Measurements from ENCODE around the gene GADL1.

The GADL1 gene

DNA sequence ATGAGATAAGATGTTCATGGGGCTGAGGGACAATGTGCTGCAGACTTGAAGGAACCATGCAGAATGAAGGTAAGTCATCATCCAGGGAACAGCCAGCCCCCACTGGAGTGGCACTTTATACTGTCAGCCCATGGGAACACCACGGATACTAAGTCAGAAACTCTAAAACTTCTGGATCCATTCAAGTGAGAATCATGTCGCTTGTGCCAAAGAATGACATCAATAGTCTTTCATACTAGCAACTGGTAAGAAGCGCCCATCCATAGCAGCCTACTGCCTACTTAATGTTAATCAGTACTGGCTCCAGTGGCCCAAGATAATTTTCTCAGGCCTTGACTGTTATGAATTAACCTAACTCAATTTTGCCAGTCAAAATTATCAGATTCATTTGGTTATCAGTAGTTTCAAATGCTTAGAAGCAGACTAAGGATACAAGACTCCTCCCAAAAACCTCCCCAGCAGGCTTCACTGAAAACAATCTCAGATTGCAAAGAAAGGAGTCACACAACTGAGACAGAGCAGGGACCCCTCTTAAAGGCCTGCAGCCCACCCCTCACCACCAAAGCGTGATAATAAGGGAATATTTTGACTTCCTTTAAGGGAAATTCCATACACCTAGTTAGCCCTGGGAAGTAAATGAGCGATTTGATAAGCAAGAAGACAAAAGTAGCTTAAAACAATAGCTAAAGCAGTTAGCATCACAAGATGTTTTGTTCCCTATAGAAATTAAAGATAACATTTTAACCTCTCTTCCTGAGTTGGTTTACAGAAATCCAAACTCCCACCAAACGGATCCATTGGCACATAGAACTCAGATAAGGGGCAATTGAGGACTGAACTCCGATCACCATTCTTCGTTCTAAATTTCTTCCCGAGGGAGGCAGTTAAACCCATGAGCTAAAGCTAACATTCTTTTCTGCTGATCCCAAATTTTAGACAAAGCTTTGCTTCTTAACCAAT is 189.2 kb downstream of the GADL1 start:
- Histone ChIP-seq H3K4me1 (ENCODE audit: control insufficient read depth, insufficient read depth, low read length) (no peaks in the 10 kb centered on the region), H3K9ac (ENCODE audit: low read length in 2 of 2) (no peak overlapping the region), H3K27me3 (ENCODE audit: control insufficient read depth in 1 of 2, insufficient read depth in 2 of 2, low read length in 2 of 2) (no peaks in the 10 kb centered on the region), H3K4me3 (ENCODE audit: low read length in 2 of 2) (no peak overlapping the region), H3K9me3 (ENCODE audit: control insufficient read depth in 2 of 2, low read length in 2 of 2) (no peaks in the 10 kb centered on the region), H3K36me3 (ENCODE audit: control insufficient read depth in 2 of 2, insufficient read depth in 2 of 2, low read length in 2 of 2) (no peaks in the 10 kb centered on the region), H3K27ac (ENCODE audit: low read length) (no peak overlapping the region)

DNA sequence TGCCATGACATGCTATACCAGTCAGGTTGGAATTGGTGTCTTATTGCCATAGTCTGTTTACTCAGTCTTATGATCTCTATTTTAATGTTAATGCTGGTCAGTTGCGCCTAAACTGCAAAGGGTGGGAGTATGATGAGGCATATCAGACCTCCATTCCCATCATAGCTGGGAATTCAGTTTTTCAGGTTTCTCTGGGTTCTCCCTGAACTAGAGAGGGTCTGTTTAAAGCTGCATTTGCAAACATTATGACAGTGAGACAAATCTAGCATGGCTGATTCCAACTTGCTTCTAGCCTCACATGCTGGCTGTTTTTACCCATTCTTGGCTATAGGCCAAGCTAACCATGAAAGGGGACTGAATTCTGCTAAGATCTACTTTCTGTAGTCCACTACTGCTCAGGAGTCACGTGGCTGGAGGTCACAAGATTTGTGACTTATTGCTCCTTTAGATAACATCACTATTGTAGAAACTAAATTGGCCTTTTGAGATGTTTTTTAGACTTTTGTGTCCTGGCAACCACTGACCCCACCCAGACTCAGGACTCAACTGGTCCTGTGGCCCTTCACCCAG is 191.5 kb downstream of the GADL1 start:
- H3K4me1 ChIP-seq (ENCODE audit: control insufficient read depth, insufficient read depth, low read length) = no peaks in the 10 kb centered on the region
- H3K9me3 ChIP-seq (ENCODE audit: control insufficient read depth in 2 of 2, low read length in 2 of 2) = no peaks in the 10 kb centered on the region
- no peak overlapping the region for H3K4me3 ChIP-seq (ENCODE audit: low read length in 2 of 2)
- no peaks in the 10 kb centered on the region for H3K27me3 ChIP-seq (ENCODE audit: control insufficient read depth in 1 of 2, insufficient read depth in 2 of 2, low read length in 2 of 2)
- H3K36me3 ChIP-seq (ENCODE audit: control insufficient read depth in 2 of 2, insufficient read depth in 2 of 2, low read length in 2 of 2) = no peaks in the 10 kb centered on the region
- H3K9ac ChIP-seq (ENCODE audit: low read length in 2 of 2) = no peak overlapping the region
- H3K27ac ChIP-seq (ENCODE audit: low read length) = no peak overlapping the region

DNA sequence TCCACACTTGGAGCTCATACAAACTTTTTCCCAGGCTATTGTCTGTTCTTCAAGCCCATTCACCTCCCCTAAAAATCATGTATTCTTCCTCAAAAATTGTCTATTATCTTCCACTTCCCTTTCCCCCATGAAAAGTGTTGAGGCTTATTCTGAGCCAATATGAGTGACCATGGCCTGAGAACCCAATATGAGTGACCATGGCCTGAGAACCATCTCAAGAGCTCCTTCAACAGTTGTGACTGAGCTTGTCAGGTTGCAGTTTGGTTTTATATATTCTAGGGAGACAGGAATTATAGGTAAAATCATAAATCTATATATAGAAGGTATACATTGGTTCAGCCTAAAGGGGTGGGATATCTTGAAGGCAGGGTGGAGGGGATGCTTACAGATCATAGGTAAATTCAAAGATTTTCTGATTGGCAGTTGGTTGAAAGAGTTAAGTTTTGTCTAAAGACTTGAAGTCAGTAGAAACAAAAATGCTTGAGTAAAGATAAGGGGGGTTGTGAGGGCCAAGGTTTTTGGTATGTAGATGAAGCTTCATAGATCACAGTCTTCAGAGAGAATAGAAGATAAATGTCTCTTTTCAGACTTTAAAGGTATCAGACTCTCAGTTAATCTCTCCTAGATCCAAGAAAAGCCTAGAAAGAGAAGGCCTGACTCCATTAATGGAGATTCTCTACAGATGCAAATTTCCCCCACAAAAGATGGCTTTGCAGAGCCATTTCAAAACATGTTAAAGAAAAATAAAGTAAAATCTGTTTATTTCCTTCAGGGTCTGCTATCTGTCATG is 192.2 kb downstream of the GADL1 start:
- Histone ChIP-seq H3K9ac (ENCODE audit: low read length in 2 of 2) (no peak overlapping the region), H3K27ac (ENCODE audit: low read length) (no peak overlapping the region), H3K36me3 (ENCODE audit: control insufficient read depth in 2 of 2, insufficient read depth in 2 of 2, low read length in 2 of 2) (no peaks in the 10 kb centered on the region), H3K4me3 (ENCODE audit: low read length in 2 of 2) (no peak overlapping the region), H3K9me3 (ENCODE audit: control insufficient read depth in 2 of 2, low read length in 2 of 2) (no peaks in the 10 kb centered on the region), H3K4me1 (ENCODE audit: control insufficient read depth, insufficient read depth, low read length) (no peaks in the 10 kb centered on the region), H3K27me3 (ENCODE audit: control insufficient read depth in 1 of 2, insufficient read depth in 2 of 2, low read length in 2 of 2) (no peaks in the 10 kb centered on the region)

DNA sequence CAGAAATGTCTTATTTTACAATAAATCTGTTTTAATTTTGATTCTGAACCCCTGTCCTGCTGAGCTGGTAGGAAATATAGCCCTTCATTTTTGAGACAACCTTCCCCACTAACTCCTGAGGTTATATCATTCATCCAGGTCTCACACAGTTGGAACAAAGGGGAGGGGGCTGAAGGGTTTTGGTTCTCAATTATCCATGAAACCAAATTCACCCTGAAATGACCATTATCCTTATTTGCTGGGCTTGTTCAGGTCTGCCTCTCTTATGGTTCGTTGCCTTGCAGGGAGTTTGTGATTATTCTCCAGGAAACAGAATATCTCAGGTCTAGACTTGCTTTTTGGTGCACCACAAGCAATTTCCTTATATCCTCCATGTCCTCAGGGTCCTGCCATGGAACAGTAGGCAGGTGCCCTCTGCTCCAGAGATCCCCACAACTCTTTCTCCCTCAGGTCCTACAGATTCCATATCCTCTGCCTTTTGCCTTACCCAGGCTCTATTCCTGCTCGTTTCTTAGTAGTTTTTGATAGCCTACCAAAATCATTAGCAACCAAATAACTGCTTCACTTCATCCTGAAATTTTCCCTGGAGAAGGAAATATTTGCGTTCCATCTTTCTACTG is 193.6 kb downstream of the GADL1 start:
- Histone ChIP-seq H3K4me1 (ENCODE audit: control insufficient read depth, insufficient read depth, low read length) (peaks cover 10% of the 10 kb centered on the region), H3K9ac (ENCODE audit: low read length in 2 of 2) (no peak overlapping the region), H3K4me3 (ENCODE audit: low read length in 2 of 2) (no peak overlapping the region), H3K27me3 (ENCODE audit: control insufficient read depth in 1 of 2, insufficient read depth in 2 of 2, low read length in 2 of 2) (no peaks in the 10 kb centered on the region), H3K27ac (ENCODE audit: low read length) (no peak overlapping the region), H3K36me3 (ENCODE audit: control insufficient read depth in 2 of 2, insufficient read depth in 2 of 2, low read length in 2 of 2) (no peaks in the 10 kb centered on the region), H3K9me3 (ENCODE audit: control insufficient read depth in 2 of 2, low read length in 2 of 2) (no peaks in the 10 kb centered on the region)

DNA sequence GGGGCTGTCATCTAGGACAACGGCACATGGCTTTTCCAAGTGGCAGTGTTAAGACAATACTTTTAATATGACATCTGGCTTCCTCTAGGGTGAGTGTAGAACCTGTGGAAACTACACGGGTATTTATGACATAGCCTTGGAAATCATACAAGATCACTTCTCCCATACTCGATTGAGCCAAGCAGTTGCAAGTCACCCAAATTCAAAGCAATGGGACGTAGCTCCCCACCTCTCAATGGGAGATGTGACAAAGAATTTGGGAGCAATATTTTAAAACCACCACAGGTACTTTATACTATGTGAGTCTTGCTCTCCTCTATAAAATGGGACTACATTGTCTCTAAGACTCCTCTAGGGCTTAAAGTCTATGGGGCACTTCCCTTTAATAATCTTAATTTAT is 194.5 kb downstream of the GADL1 start:
- Histone ChIP-seq H3K9ac (ENCODE audit: low read length in 2 of 2) (no peak overlapping the region), H3K9me3 (ENCODE audit: control insufficient read depth in 2 of 2, low read length in 2 of 2) (no peaks in the 10 kb centered on the region), H3K27ac (ENCODE audit: low read length) (no peak overlapping the region), H3K4me1 (ENCODE audit: control insufficient read depth, insufficient read depth, low read length) (peaks cover 10% of the 10 kb centered on the region), H3K4me3 (ENCODE audit: low read length in 2 of 2) (no peak overlapping the region), H3K36me3 (ENCODE audit: control insufficient read depth in 2 of 2, insufficient read depth in 2 of 2, low read length in 2 of 2) (peaks cover 0 to under 1% of the 10 kb centered on the region in 2 donors), H3K27me3 (ENCODE audit: control insufficient read depth in 1 of 2, insufficient read depth in 2 of 2, low read length in 2 of 2) (no peaks in the 10 kb centered on the region)

DNA sequence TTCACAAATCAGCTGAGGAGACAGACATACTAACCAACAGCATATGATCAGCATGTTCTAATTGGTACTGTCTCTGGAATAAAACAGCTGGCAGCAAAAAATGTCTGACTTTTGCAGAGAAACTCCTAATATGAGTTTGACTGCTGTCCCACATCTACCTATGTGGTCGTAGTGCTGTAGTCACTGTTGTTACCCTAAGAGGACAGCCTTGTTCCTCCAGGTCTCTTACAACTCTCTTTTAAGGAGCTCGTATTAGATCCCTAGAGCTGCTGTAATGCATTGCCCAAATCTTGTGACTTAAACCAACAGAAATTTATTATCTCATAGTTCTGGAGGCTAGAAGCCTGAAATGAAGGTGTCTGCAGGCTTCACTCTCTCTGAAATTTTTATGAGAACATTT is 195.9 kb downstream of the GADL1 start:
- Histone ChIP-seq H3K4me1 (ENCODE audit: control insufficient read depth, insufficient read depth, low read length) (peaks cover 10% of the 10 kb centered on the region), H3K9me3 (ENCODE audit: control insufficient read depth in 2 of 2, low read length in 2 of 2) (no peaks in the 10 kb centered on the region), H3K9ac (ENCODE audit: low read length in 2 of 2) (no peak overlapping the region), H3K4me3 (ENCODE audit: low read length in 2 of 2) (no peak overlapping the region), H3K27ac (ENCODE audit: low read length) (no peak overlapping the region), H3K36me3 (ENCODE audit: control insufficient read depth in 2 of 2, insufficient read depth in 2 of 2, low read length in 2 of 2) (peaks cover 4 to 5% of the 10 kb centered on the region in 2 donors), H3K27me3 (ENCODE audit: control insufficient read depth in 1 of 2, insufficient read depth in 2 of 2, low read length in 2 of 2) (no peaks in the 10 kb centered on the region)

DNA sequence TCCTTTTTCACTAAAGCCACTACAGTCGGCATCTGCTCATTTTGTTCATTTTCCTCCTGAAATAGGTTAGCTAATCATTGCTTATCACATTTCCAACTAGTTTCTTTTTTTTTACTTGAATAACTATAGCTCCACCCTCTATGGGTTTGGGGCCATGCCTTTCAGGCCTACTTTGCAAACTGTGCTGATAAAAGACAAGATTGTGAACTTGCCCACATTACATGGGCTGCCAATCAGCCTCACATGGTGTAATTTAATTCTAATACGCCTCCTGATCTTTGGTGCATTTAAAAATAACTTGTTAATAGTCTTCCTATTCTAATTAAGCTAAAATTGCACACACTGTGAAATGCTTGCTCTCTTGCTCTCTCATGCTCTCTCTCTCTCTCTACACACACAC is 197.6 kb downstream of the GADL1 start:
- Histone ChIP-seq H3K4me1 (ENCODE audit: control insufficient read depth, insufficient read depth, low read length) (peaks cover 10% of the 10 kb centered on the region), H3K9ac (ENCODE audit: low read length in 2 of 2) (no peak overlapping the region), H3K4me3 (ENCODE audit: low read length in 2 of 2) (no peak overlapping the region), H3K27me3 (ENCODE audit: control insufficient read depth in 1 of 2, insufficient read depth in 2 of 2, low read length in 2 of 2) (no peaks in the 10 kb centered on the region), H3K36me3 (ENCODE audit: control insufficient read depth in 2 of 2, insufficient read depth in 2 of 2, low read length in 2 of 2) (peaks cover 4 to 11% of the 10 kb centered on the region in 2 donors), H3K9me3 (ENCODE audit: control insufficient read depth in 2 of 2, low read length in 2 of 2) (no peaks in the 10 kb centered on the region), H3K27ac (ENCODE audit: low read length) (peak overlapping the region; percentile 3)

DNA sequence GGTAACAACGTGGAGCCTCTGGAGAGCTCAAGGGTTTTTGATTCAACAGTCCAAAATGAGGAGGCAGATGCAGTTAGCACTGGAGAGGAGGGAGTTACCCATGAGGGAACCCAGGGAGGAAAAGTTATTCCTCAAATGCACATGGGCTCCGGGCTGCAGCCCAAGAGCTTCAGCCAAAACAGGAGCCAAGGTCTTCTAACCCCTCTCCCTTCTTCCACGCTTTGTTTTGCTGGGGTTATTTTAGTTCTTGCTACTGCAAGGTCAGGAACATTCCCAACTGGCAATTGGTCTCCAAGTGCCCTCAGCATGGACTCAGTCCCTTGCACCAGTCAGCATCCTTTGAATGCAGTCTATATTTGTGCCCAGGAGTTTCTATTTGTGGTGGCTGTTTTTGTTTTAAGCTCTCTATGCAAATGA is 198.1 kb downstream of the GADL1 start:
- Histone ChIP-seq H3K36me3 (ENCODE audit: control insufficient read depth in 2 of 2, insufficient read depth in 2 of 2, low read length in 2 of 2) (peaks cover 4 to 11% of the 10 kb centered on the region in 2 donors), H3K4me1 (ENCODE audit: control insufficient read depth, insufficient read depth, low read length) (peaks cover 12% of the 10 kb centered on the region), H3K27me3 (ENCODE audit: control insufficient read depth in 1 of 2, insufficient read depth in 2 of 2, low read length in 2 of 2) (no peaks in the 10 kb centered on the region), H3K4me3 (ENCODE audit: low read length in 2 of 2) (no peak overlapping the region), H3K9ac (ENCODE audit: low read length in 2 of 2) (no peak overlapping the region), H3K27ac (ENCODE audit: low read length) (peak overlapping the region; percentile 3), H3K9me3 (ENCODE audit: control insufficient read depth in 2 of 2, low read length in 2 of 2) (no peaks in the 10 kb centered on the region)

DNA sequence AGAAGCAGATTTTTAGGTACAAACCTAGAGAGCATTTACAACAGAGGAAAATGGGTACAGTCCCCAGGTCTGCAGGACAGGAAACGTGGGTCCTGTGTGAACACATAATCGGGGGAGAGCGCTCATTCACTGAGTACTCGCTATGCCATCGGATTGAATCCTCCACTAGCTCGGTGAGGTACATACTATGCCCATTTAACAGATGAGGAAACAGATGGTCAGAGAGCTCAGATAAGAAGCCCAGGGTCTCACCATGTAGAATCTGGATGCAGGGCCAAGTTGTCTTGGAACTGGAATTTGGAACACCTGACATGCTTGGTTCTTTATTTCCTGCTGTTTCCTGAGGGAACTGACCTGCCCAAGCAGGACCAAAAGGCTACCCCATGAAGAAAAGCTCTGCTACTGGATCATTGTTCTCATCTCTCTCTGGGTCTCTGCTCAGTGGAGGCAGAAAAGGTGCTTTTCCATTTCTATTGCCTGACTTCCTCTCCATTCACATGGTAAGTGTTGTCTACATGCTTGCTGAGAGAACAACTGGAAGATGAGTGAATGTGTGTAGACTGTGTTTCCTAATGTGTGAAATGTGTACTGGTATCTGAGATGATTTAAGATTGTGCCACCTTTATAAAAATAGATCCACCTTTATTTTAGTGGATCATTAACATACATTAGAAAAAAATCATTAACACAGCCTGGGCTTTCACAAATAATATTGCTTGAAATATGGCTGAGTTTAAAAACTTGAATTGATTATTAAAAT is 199.0 kb downstream of the GADL1 start:
- no peaks in the 10 kb centered on the region for H3K9me3 ChIP-seq (ENCODE audit: control insufficient read depth in 2 of 2, low read length in 2 of 2)
- H3K4me3 ChIP-seq (ENCODE audit: low read length in 2 of 2) = no peak overlapping the region
- H3K36me3 ChIP-seq (ENCODE audit: control insufficient read depth in 2 of 2, insufficient read depth in 2 of 2, low read length in 2 of 2) = peaks cover 7 to 11% of the 10 kb centered on the region in 2 donors
- H3K27me3 ChIP-seq (ENCODE audit: control insufficient read depth in 1 of 2, insufficient read depth in 2 of 2, low read length in 2 of 2) = no peaks in the 10 kb centered on the region
- no peak overlapping the region for H3K27ac ChIP-seq (ENCODE audit: low read length)
- H3K4me1 ChIP-seq (ENCODE audit: control insufficient read depth, insufficient read depth, low read length) = peaks cover 18% of the 10 kb centered on the region
- H3K9ac ChIP-seq (ENCODE audit: low read length in 2 of 2) = no peak overlapping the region

DNA sequence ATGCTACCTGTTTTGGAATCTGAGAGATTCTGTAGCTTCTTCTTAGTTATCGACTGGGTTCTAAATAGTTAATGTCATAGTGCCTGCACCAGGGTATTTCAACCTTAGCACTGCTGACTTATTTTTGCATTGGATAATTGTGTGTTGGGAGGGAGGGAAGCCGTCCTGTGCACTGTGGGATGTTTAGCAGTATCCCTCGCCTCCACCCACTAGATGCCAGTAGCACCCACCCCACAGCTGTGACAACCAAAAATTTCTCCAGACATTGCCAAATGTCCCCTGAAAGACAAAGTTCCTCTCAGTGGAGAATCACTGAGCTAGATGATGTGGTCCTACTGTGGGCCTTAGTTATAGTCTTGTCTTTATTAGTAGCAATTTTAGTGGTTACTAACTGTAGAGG is 199.8 kb downstream of the GADL1 start:
- Histone ChIP-seq H3K9me3 (ENCODE audit: control insufficient read depth in 2 of 2, low read length in 2 of 2) (no peaks in the 10 kb centered on the region), H3K27ac (ENCODE audit: low read length) (no peak overlapping the region), H3K9ac (ENCODE audit: low read length in 2 of 2) (no peak overlapping the region), H3K36me3 (ENCODE audit: control insufficient read depth in 2 of 2, insufficient read depth in 2 of 2, low read length in 2 of 2) (peaks cover 7 to 14% of the 10 kb centered on the region in 2 donors), H3K4me3 (ENCODE audit: low read length in 2 of 2) (no peak overlapping the region), H3K27me3 (ENCODE audit: control insufficient read depth in 1 of 2, insufficient read depth in 2 of 2, low read length in 2 of 2) (no peaks in the 10 kb centered on the region), H3K4me1 (ENCODE audit: control insufficient read depth, insufficient read depth, low read length) (peaks cover 25% of the 10 kb centered on the region)

Measured in stomach smooth muscle (tissue), 2 donors.